AG04450 (cell line): ENCODE results near the gene IL1RAP. TPM values are rescaled to one million over a fixed set of nuclear protein-coding genes. Genes with fewer than 3 reads are reported as not detected.

Experiments
- CTCF ChIA-PET: fragments of 300-600, 350-600 bp; formaldehyde crosslinking; extraction: SDS; loops from one replicate; lab custom pipeline; 2022; ENCODE audit warnings: antibody characterized with exemption, inconsistent platforms; lab: Charles Lee
- POLR2A ChIA-PET: fragments of 350-600 bp; formaldehyde crosslinking; extraction: SDS; loops from one replicate; lab custom pipeline; 2021; ENCODE audit warnings: antibody characterized with exemption, inconsistent platforms; lab: Yijun Ruan, JAX
- DNase-seq: peaks from one replicate; pipeline ENCODE4 v3.0.0-alpha.2; 2011; ENCODE audit warnings: low read depth, low spot score
- H3K27ac ChIP-seq: one replicate; pipeline ENCODE4 v1.5.1; 2012; ENCODE audit warnings: low read depth, low read length, control low read depth
- H3K27me3 ChIP-seq: one replicate; pipeline ENCODE4 v1.6.0; 2012; ENCODE audit warnings: low read length; ENCODE audit not compliant: control insufficient read depth, insufficient read depth
- H3K4me3 ChIP-seq: 2 replicates; pipeline ENCODE4 v1.5.1; 2011; ENCODE audit warnings: mild to moderate bottlenecking, low read depth, low read length, control low read depth
- H3K9me3 ChIP-seq: 2 replicates; pipeline ENCODE4 v1.5.1; 2012; ENCODE audit warnings: low read length; ENCODE audit not compliant: control insufficient read depth, insufficient read depth
- CTCF ChIP-seq: IDR thresholded peaks from 2 replicates; pipeline ENCODE4 v1.5.1; 2011; ENCODE audit warnings: low read depth, low read length, control low read depth, inconsistent platforms
- polyA plus RNA-seq: library from polyadenylated mRNA; depleted of rRNA; stranded (reverse); fragments of >200 nt; gene quantifications from 2 replicates; pipeline ENCODE4 v1.2.3, GENCODE V29; 2011

Gene IL1RAP
- polyA plus RNA-seq, 1 experiment = 9.9 TPM

- no peaks in the 10 kb centered on the region for H3K9me3 ChIP-seq
- CTCF ChIA-PET = no interaction called here
- no peak overlapping the region for H3K4me3 ChIP-seq
- no peak for DNase-seq
- no peak for TF ChIP-seq CTCF
- no peak overlapping the region for H3K27ac ChIP-seq
- POLR2A ChIA-PET = no interaction called here
- H3K27me3 ChIP-seq = no peaks in the 10 kb centered on the region
These were observed 27.7 kb downstream of the IL1RAP start for GRCh38 chr3:190541560-190541959.

- no peaks in the 10 kb centered on the region for H3K9me3 ChIP-seq
- H3K27ac ChIP-seq = no peak overlapping the region
- ChIA-PET POLR2A (no interaction called here), CTCF (interaction anchor here (0.6 to 1.1 kb wide), 2 partner anchors 8 to 99 kb away, joined by 5 to 6 read pairs; no protein-coding TSS in a partner anchor)
- H3K4me3 ChIP-seq = no peak overlapping the region
- DNase-seq = no peak
- no peak for TF ChIP-seq CTCF
- no peaks in the 10 kb centered on the region for H3K27me3 ChIP-seq
These were observed 29.0 kb downstream of the IL1RAP start for GRCh38 chr3:190542846-190543245.

GRCh38 chr3:190543671-190544070 lies 29.8 kb downstream of the IL1RAP start:
- Histone ChIP-seq H3K9me3 (no peaks in the 10 kb centered on the region), H3K4me3 (no peak overlapping the region), H3K27ac (no peak overlapping the region), H3K27me3 (no peaks in the 10 kb centered on the region)
- no peak for TF ChIP-seq CTCF
- CTCF ChIA-PET = interaction anchor here (0.6 kb wide), 1 partner anchor 132 kb away, joined by 3 read pairs; no protein-coding TSS in a partner anchor
- POLR2A ChIA-PET = no interaction called here
- DNase-seq = no peak

- TF ChIP-seq CTCF = no peak
- H3K9me3 ChIP-seq = no peaks in the 10 kb centered on the region
- CTCF ChIA-PET = interaction anchor here (1.0 kb wide), 1 partner anchor 31 kb away, joined by 3 read pairs; the partner anchor contains the start of gene IL1RAP
- no peak overlapping the region for H3K27ac ChIP-seq
- POLR2A ChIA-PET = no interaction called here
- H3K4me3 ChIP-seq = no peak overlapping the region
- no peaks in the 10 kb centered on the region for H3K27me3 ChIP-seq
- DNase-seq = no peak
These were observed 31.3 kb downstream of the IL1RAP start for GRCh38 chr3:190545191-190545590.

- Histone ChIP-seq H3K27me3 (no peaks in the 10 kb centered on the region), H3K27ac (no peak overlapping the region), H3K9me3 (no peaks in the 10 kb centered on the region), H3K4me3 (no peak overlapping the region)
- TF ChIP-seq CTCF = no peak
- no peak for DNase-seq
- ChIA-PET CTCF (no interaction called here), POLR2A (no interaction called here)
These were observed 33.1 kb downstream of the IL1RAP start for GRCh38 chr3:190546881-190547510.
